Thoracic aorta (tissue), 2 donors: ENCODE results near the gene CD2. TPM values are rescaled to one million over a fixed set of nuclear protein-coding genes. Genes with fewer than 3 reads are reported as not detected.

Source experiments
- ATAC-seq: fragments of 150-250 bp; one replicate; pipeline ENCODE4 v1.8.0; 2017; ENCODE audit warnings: low read depth; ENCODE audit not compliant: insufficient number of reproducible peaks, low FRiP score
- DNase-seq: peaks from one replicate; pipeline ENCODE4 v3.0.0-alpha.2; 2020; ENCODE audit warnings: low spot score
- H3K27ac ChIP-seq, 2 donors: fragments of 200-600 bp; sonication (generic); 1 replicate in 1 of 2; 2 replicates in 1 of 2; pipeline ENCODE4 v1.5.1; 2016; ENCODE audit warnings: mild to moderate bottlenecking in 2 of 2, moderate library complexity in 2 of 2
- H3K27me3 ChIP-seq: fragments of 200-600 bp; sonication (generic); replicated peaks from 2 replicates; pipeline ENCODE4 v1.6.0; 2016; ENCODE audit warnings: mild to moderate bottlenecking; ENCODE audit not compliant: insufficient read depth
- H3K36me3 ChIP-seq: fragments of 200-600 bp; sonication (generic); one replicate; pipeline ENCODE4 v1.5.1; 2016
- H3K4me1 ChIP-seq, 2 donors: fragments of 200-600 bp; sonication (generic); 1 replicate in 1 of 2; 2 replicates in 1 of 2; pipeline versions ENCODE4 v1.5.1 to v1.6.0; 2016; ENCODE audit warnings: low read depth in 2 of 2, mild to moderate bottlenecking in 1 of 2; ENCODE audit not compliant: control insufficient read depth in 1 of 2
- H3K4me3 ChIP-seq: fragments of 200-600 bp; sonication (generic); 2 replicates; pipeline ENCODE4 v1.5.1; 2016; ENCODE audit warnings: mild to moderate bottlenecking
- H3K9me3 ChIP-seq: fragments of 200-600 bp; sonication (generic); 2 replicates; pipeline ENCODE4 v1.5.1; 2016
- CTCF ChIP-seq: fragments of 200-600 bp; sonication (generic); IDR thresholded peaks from one replicate; pipeline ENCODE4 v1.5.1; 2019; ENCODE audit warnings: antibody characterized with exemption
- total RNA-seq, 2 donors: library from RNA; depleted of rRNA; stranded (reverse); fragments of >200 nt; gene quantifications; one replicate each; pipeline versions ENCODE4 v1.1.0 to v1.2.3, GENCODE V29; 2016

CD2 gene
- total RNA-seq, 2 donors from 2014 or later, result 1.4 to 3.0 TPM

- TF ChIP-seq CTCF, result no peak
- no peaks in the 10 kb centered on the region for H3K27me3 ChIP-seq
- no peak overlapping the region for H3K4me3 ChIP-seq
- no peaks in the 10 kb centered on the region for H3K9me3 ChIP-seq
- no peaks in the 10 kb centered on the region for H3K36me3 ChIP-seq
- DNase-seq (no peak), ATAC-seq (no peak)
- no peak overlapping the region for H3K27ac ChIP-seq
- H3K4me1 ChIP-seq, result no peaks in the 10 kb centered on the region
Measured at GRCh38 chr1:116733476-116734365, 20.5 kb upstream of the CD2 start.

DNA sequence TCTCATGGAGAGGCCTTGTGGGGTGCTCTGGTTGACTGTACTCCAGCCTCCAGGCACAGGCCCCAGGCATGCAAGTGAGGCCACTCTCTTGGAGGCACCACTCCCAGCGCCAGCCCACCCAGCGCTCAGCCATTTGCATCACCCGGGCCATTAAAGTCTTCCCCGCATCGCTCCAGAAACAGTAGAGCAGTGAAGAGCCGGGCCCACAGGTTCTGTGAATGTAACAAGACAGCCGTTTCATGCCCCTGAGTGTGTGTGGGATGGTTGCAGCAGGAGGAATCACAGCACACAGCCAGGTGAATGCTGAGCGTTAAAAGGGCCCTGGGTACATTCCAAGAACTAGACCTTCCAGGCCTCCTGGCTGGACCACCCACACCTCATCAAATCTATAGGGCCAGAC is 19.0 kb upstream of the CD2 start:
- peaks cover 0 to 4% of the 10 kb centered on the region in 2 donors for H3K4me1 ChIP-seq
- H3K4me3 ChIP-seq, result no peak overlapping the region
- no peaks in the 10 kb centered on the region for H3K9me3 ChIP-seq
- no peaks in the 10 kb centered on the region for H3K36me3 ChIP-seq
- DNase-seq (no peak), ATAC-seq (no peak)
- TF ChIP-seq CTCF, result no peak
- no peaks in the 10 kb centered on the region for H3K27me3 ChIP-seq
- H3K27ac ChIP-seq, result no peak overlapping the region

GRCh38 chr1:116737020-116737854 is 17.0 kb upstream of the CD2 start:
- H3K36me3 ChIP-seq, result no peaks in the 10 kb centered on the region
- peaks cover 0 to 4% of the 10 kb centered on the region in 2 donors for H3K4me1 ChIP-seq
- DNase-seq (no peak), ATAC-seq (no peak)
- TF ChIP-seq CTCF, result peak; percentile 55
- no peak overlapping the region for H3K27ac ChIP-seq
- no peaks in the 10 kb centered on the region for H3K27me3 ChIP-seq
- no peaks in the 10 kb centered on the region for H3K9me3 ChIP-seq
- no peak overlapping the region for H3K4me3 ChIP-seq

GRCh38 chr1:116737855-116738321 is 16.3 kb upstream of the CD2 start:
- ATAC-seq, result no peak

More at GRCh38 chr1:116737855-116738321, 16.3 kb upstream of the CD2 start:
- H3K9me3 ChIP-seq, result peaks cover 4% of the 10 kb centered on the region
- no peak for DNase-seq
- H3K27me3 ChIP-seq, result no peaks in the 10 kb centered on the region
- H3K4me1 ChIP-seq, result peaks cover 0 to 4% of the 10 kb centered on the region in 2 donors
- TF ChIP-seq CTCF, result no peak
- no peak overlapping the region for H3K27ac ChIP-seq
- H3K4me3 ChIP-seq, result no peak overlapping the region
- no peaks in the 10 kb centered on the region for H3K36me3 ChIP-seq
